HCT116 (cell line): ENCODE results near the gene KLHL40. TPM values are rescaled to one million over a fixed set of nuclear protein-coding genes. Genes with fewer than 3 reads are reported as not detected.

Source experiments
- ATAC-seq: fragments of 200-7000 bp; cut with Tn5 transposase; 2 replicates; pipeline ENCODE4 v1.9.1; 2020; ENCODE audit warnings: mild to moderate bottlenecking, moderate library complexity
- BruUV-seq: library from RNA; stranded (reverse); fragments of 400-500 nt; replicated peaks from 2 replicates; lab custom pipeline; 2021; lab: Mats Ljungman, UMichigan
- CTCF ChIA-PET: fragments of 300-600 bp; sonication (Branson Sonifier 250); formaldehyde crosslinking; loops from one replicate; lab custom pipeline; 2021; ENCODE audit warnings: antibody characterized with exemption; lab: Charles Lee
- POLR2A ChIA-PET: fragments of 300-600, 350-600 bp; sonication (Branson Sonifier 250); formaldehyde crosslinking; loops from one replicate; lab custom pipeline; 2021; ENCODE audit warnings: antibody characterized with exemption; lab: Charles Lee
- RAD21 ChIA-PET, 2 experiments: fragments of 300-600 bp; sonication (Branson Sonifier 250); formaldehyde crosslinking; loops; one replicate each; lab custom pipeline; 2023; ENCODE audit warnings: low total read pairs in 2 of 2; ENCODE audit not compliant: uncharacterized antibody in 2 of 2, unreplicated experiment in 2 of 2, low non-redundant PET in 1 of 2; lab: Charles Lee
- DNase-seq: peaks from one replicate; pipeline ENCODE4 v3.0.0-alpha.2; 2010; ENCODE audit warnings: low read depth, low spot score
- H2AFZ ChIP-seq: fragments of 200-600 bp; shearing (Covaris generic), sonication (generic); 2 replicates; pipeline ENCODE4 v1.6.1; 2017; ENCODE audit warnings: low read depth, mixed run types, mixed read lengths, antibody characterized with exemption, low read length; ENCODE audit not compliant: poor library complexity, severe bottlenecking
- H3K27ac ChIP-seq: 2 replicates; pipeline ENCODE4 v1.5.1; 2012; ENCODE audit warnings: low read depth, low read length
- H3K27me3 ChIP-seq: fragments of 200-600 bp; sonication (generic); 2 replicates; pipeline ENCODE4 v1.6.1; 2016; ENCODE audit warnings: mixed run types, low read length, mixed read lengths; ENCODE audit not compliant: insufficient read depth
- H3K36me3 ChIP-seq, 2 experiments: fragments of 200-500 bp in 1 of 2; fragments of 200-600 bp in 1 of 2; sonication (Bioruptor generic) in 1 of 2; sonication (generic) in 1 of 2; 2 replicates each; pipeline versions ENCODE4 v1.5.1 to v1.6.1; 2014 to 2016; ENCODE audit warnings: low read length in 2 of 2, inconsistent platforms in 1 of 2, mixed read lengths in 1 of 2, mixed run types in 1 of 2; ENCODE audit not compliant: insufficient read depth in 2 of 2, control insufficient read depth in 1 of 2
- H3K4me1 ChIP-seq, 2 experiments: fragments of 200-600 bp in 1 of 2; sonication (generic) in 1 of 2; 2 replicates each; pipeline versions ENCODE4 v1.5.1 to v1.6.1; 2012 to 2017; ENCODE audit warnings: low read length in 2 of 2, inconsistent platforms in 1 of 2, mild to moderate bottlenecking in 1 of 2, mixed read lengths in 1 of 2, mixed run types in 1 of 2, moderate library complexity in 1 of 2; ENCODE audit not compliant: insufficient read depth in 2 of 2, control insufficient read depth in 1 of 2
- H3K4me2 ChIP-seq: fragments of 200-600 bp; sonication (generic); 2 replicates; pipeline ENCODE4 v1.6.1; 2017; ENCODE audit warnings: mixed run types, low read length, mixed read lengths
- H3K4me3 ChIP-seq, 2 experiments: fragments of 200-600 bp in 1 of 2; sonication (generic) in 1 of 2; replicated peaks in 1 of 2; 2 replicates each; pipeline ENCODE4 v1.5.1; 2011 to 2016; ENCODE audit warnings: low read length in 2 of 2, control low read depth in 1 of 2, low read depth in 1 of 2, mild to moderate bottlenecking in 1 of 2, mixed read lengths in 1 of 2, mixed run types in 1 of 2
- H3K79me2 ChIP-seq: fragments of 200-600 bp; sonication (generic); 2 replicates; pipeline ENCODE4 v1.6.1; 2017; ENCODE audit warnings: mild to moderate bottlenecking, mixed run types, low read length, moderate library complexity, mixed read lengths; ENCODE audit not compliant: insufficient read depth
- H3K9ac ChIP-seq: fragments of 200-600 bp; sonication (generic); 2 replicates; pipeline ENCODE4 v1.6.1; 2016; ENCODE audit warnings: low read length, mixed read lengths
- H3K9me2 ChIP-seq: fragments of 200-600 bp; sonication (generic), shearing (Covaris generic); 2 replicates; pipeline ENCODE4 v1.6.1; 2017; ENCODE audit warnings: mixed run types, mild to moderate bottlenecking, moderate library complexity; ENCODE audit not compliant: insufficient read depth
- H3K9me3 ChIP-seq, 2 experiments: fragments of 200-500 bp in 1 of 2; fragments of 200-600 bp in 1 of 2; sonication (Bioruptor generic) in 1 of 2; sonication (generic) in 1 of 2; 2 replicates each; pipeline ENCODE4 v1.6.1; 2014 to 2017; ENCODE audit warnings: low read length in 2 of 2, mixed read lengths in 2 of 2, inconsistent platforms in 1 of 2, low read depth in 1 of 2, mild to moderate bottlenecking in 1 of 2, mixed run types in 1 of 2, moderate library complexity in 1 of 2; ENCODE audit not compliant: control insufficient read depth in 1 of 2, insufficient read depth in 1 of 2
- H4K20me1 ChIP-seq: fragments of 200-600 bp; sonication (generic), shearing (Covaris generic); 2 replicates; pipeline ENCODE4 v1.6.1; 2017; ENCODE audit warnings: mixed run types, mild to moderate bottlenecking, moderate library complexity; ENCODE audit not compliant: insufficient read depth
- CEBPB ChIP-seq: IDR thresholded peaks from 2 replicates; pipeline ENCODE4 v1.6.1; 2012; ENCODE audit warnings: low read depth
- EZH2 ChIP-seq: fragments of 200-600 bp; sonication (generic); IDR thresholded peaks from 2 replicates; pipeline ENCODE4 v1.6.1; 2017; ENCODE audit warnings: antibody characterized with exemption, mixed run types
- JUND ChIP-seq: IDR thresholded peaks from 2 replicates; pipeline ENCODE4 v1.6.1; 2012
- POLR2AphosphoS5 ChIP-seq: IDR thresholded peaks from 2 replicates; pipeline ENCODE4 v1.6.1; 2011; ENCODE audit warnings: mild to moderate bottlenecking, low read depth, low read length, moderate library complexity
- RAD21 ChIP-seq: IDR thresholded peaks from 2 replicates; pipeline ENCODE4 v1.6.1; 2012; ENCODE audit warnings: low read depth, mild to moderate bottlenecking
- SRF ChIP-seq: IDR thresholded peaks from 2 replicates; pipeline ENCODE4 v1.6.1; 2012; ENCODE audit warnings: low read depth
- TCF7L2 ChIP-seq: IDR thresholded peaks from 2 replicates; pipeline ENCODE4 v1.7.0; 2011; ENCODE audit warnings: borderline replicate concordance, inconsistent platforms; ENCODE audit not compliant: insufficient read depth, insufficient read length; ENCODE audit errors: extremely low read depth
- ZBTB33 ChIP-seq: IDR thresholded peaks from 2 replicates; pipeline ENCODE4 v1.6.1; 2011; ENCODE audit warnings: mild to moderate bottlenecking, low read length, moderate library complexity; ENCODE audit not compliant: insufficient replicate concordance; ENCODE audit errors: extremely low read depth
- ZNF274 ChIP-seq: fragments of 200-500 bp; sonication (Bioruptor generic); IDR thresholded peaks from 2 replicates; pipeline ENCODE4 v1.6.1; 2014; ENCODE audit warnings: mild to moderate bottlenecking, low read depth, low read length, inconsistent platforms
- intact Hi-C: fragments of 100-400 bp; cut with micrococcal nuclease; formaldehyde crosslinking; loops from 2 replicates; pipeline ENCODE4 v1.10.0; 2022
- total RNA-seq: library from RNA; stranded (reverse); gene quantifications from one replicate; pipeline ENCODE4 v1.2.1, GENCODE V29; 2021; ENCODE audit not compliant: unreplicated experiment
- TF ChIP-seq, protein P1 (sequence below), 3 experiments: fragments of 200-600 bp in 1 of 3; sonication (generic) in 1 of 3; IDR thresholded peaks in 2 of 3; conservative IDR thresholded peaks in 1 of 3; 2 replicates each; pipeline ENCODE4 v1.5.1; 2012 to 2017; ENCODE audit warnings: low read depth in 2 of 3, low read length in 2 of 3, antibody characterized with exemption in 1 of 3, borderline replicate concordance in 1 of 3, control low read depth in 1 of 3, mild to moderate bottlenecking in 1 of 3, mixed read lengths in 1 of 3, mixed run types in 1 of 3, moderate library complexity in 1 of 3; ENCODE audit not compliant: insufficient read depth in 1 of 3

The KLHL40 gene
- total RNA-seq, 1 experiment from 2014 or later: not detected

GRCh38 chr3:42685891-42686820 is 819 bp downstream of the KLHL40 start (continued):
- TF ChIP-seq SRF: no peak
- TF ChIP-seq, all 23 proteins: peak for 0

- POLR2A ChIA-PET: no interaction called here
- peaks cover 3 to 23% of the 10 kb centered on the region in 2 experiments; a peak in 3 of 4 replicates for H3K4me1 ChIP-seq
- H2AFZ ChIP-seq: no peak overlapping the region
- H4K20me1 ChIP-seq: no peaks in the 10 kb centered on the region
- TF ChIP-seq ZBTB33 (no peak), ZNF274 (no peak), SRF (no peak), POLR2AphosphoS5 (no peak), TCF7L2 (no peak), RAD21 (no peak), CEBPB (no peak), JUND (no peak), EZH2 (no peak)
- TF ChIP-seq, protein P1, sequence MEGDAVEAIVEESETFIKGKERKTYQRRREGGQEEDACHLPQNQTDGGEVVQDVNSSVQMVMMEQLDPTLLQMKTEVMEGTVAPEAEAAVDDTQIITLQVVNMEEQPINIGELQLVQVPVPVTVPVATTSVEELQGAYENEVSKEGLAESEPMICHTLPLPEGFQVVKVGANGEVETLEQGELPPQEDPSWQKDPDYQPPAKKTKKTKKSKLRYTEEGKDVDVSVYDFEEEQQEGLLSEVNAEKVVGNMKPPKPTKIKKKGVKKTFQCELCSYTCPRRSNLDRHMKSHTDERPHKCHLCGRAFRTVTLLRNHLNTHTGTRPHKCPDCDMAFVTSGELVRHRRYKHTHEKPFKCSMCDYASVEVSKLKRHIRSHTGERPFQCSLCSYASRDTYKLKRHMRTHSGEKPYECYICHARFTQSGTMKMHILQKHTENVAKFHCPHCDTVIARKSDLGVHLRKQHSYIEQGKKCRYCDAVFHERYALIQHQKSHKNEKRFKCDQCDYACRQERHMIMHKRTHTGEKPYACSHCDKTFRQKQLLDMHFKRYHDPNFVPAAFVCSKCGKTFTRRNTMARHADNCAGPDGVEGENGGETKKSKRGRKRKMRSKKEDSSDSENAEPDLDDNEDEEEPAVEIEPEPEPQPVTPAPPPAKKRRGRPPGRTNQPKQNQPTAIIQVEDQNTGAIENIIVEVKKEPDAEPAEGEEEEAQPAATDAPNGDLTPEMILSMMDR (IDR thresholded peaks at IDR 0.05 in 2 of 3, conservative IDR thresholded peaks at IDR 0.05 in 1 of 3; ENCODE audit: borderline replicate concordance in 1 of 3, insufficient read depth in 1 of 3, low read depth in 2 of 3, low read length in 2 of 3): no peak
- no TSS peak for BruUV-seq
- H3K9me2 ChIP-seq: no peaks in the 10 kb centered on the region
- no peak overlapping the region for H3K9ac ChIP-seq
- RAD21 ChIA-PET: no interaction called here
- no peak overlapping the region for H3K27ac ChIP-seq
- peaks cover 3% of the 10 kb centered on the region; the same call in 1 of the 2 replicates for H3K27me3 ChIP-seq
- ATAC-seq (no peak), DNase-seq (no peak)
- CTCF ChIA-PET: no interaction called here
- intact Hi-C loops: no loop called here
- no peaks in the 10 kb centered on the region for H3K36me3 ChIP-seq
- H3K4me3 ChIP-seq: no peak overlapping the region
- H3K9me3 ChIP-seq: no peaks in the 10 kb centered on the region
- no peak overlapping the region for H3K4me2 ChIP-seq
- no peaks in the 10 kb centered on the region for H3K79me2 ChIP-seq
Measured at GRCh38 chr3:42686832-42687650, 1.7 kb downstream of the KLHL40 start.
